Muscle of back (tissue), 11 donors: ENCODE results near the gene TMEM242. TPM values are rescaled to one million over a fixed set of nuclear protein-coding genes. Genes with fewer than 3 reads are reported as not detected.
"Not testable (repeated sequence)": the region's sequence is repeated elsewhere in the genome, so short reads cannot be mapped to it uniquely, and the experiment has no call there.

Experiments
- DNase-seq, 3 donors: peaks; one replicate each; pipeline versions ENCODE4 v3.0.0 to v3.0.0-alpha.2; 2013
- polyA plus RNA-seq, 10 donors: library from polyadenylated mRNA; unstranded; fragments of 120-200 nt; gene quantifications; one replicate each; pipeline ENCODE4 v1.2.1, GENCODE V29; 2013; ENCODE audit not compliant: insufficient read length in 10 of 10

TMEM242 gene
- polyA plus RNA-seq, 10 donors, result 7.9 to 11.7 (median 9.5) TPM

- DNase-seq, result no peak
These were observed 3.7 kb upstream of the TMEM242 start for GRCh38 chr6:157326979-157327378.

GRCh38 chr6:157325069-157325805 lies 1.9 kb upstream of the TMEM242 start:
- no peak for DNase-seq

GRCh38 chr6:157323966-157324300 lies 614 bp upstream of the TMEM242 start:
- peak in 2 of 3 donors; percentile 68 to 81 for DNase-seq

- no peak for DNase-seq
These were observed 496 bp downstream of the TMEM242 start for GRCh38 chr6:157322792-157323254.

GRCh38 chr6:157316871-157317814 lies 6.2 kb downstream of the TMEM242 start:
- peak in 1 of 3 donors; percentile 54 for DNase-seq

GRCh38 chr6:157314705-157315321 lies 8.5 kb downstream of the TMEM242 start:
- peak; percentile 59 to 72 (median 60) for DNase-seq

GRCh38 chr6:157313531-157314467 lies 9.5 kb downstream of the TMEM242 start:
- no peak for DNase-seq

GRCh38 chr6:157312757-157313156 lies 10.6 kb downstream of the TMEM242 start:
- no peak for DNase-seq

- not testable (repeated sequence) for DNase-seq
These were observed 12.6 kb downstream of the TMEM242 start for GRCh38 chr6:157310693-157311092.

- DNase-seq, result no peak
These were observed 15.7 kb downstream of the TMEM242 start for GRCh38 chr6:157307661-157308060.

- no peak for DNase-seq
These were observed 17.4 kb downstream of the TMEM242 start for GRCh38 chr6:157305670-157306653.

GRCh38 chr6:157304899-157305663 lies 18.2 kb downstream of the TMEM242 start:
- DNase-seq, result peak in 1 of 3 donors; percentile 27

- DNase-seq, result no peak
These were observed 20.6 kb downstream of the TMEM242 start for GRCh38 chr6:157302736-157303135.

GRCh38 chr6:157300436-157300835 lies 22.9 kb downstream of the TMEM242 start:
- no peak for DNase-seq

- DNase-seq, result no peak
These were observed 23.3 kb downstream of the TMEM242 start for GRCh38 chr6:157300006-157300405.

GRCh38 chr6:157298216-157298724 lies 25.0 kb downstream of the TMEM242 start:
- no peak for DNase-seq

- no peak for DNase-seq
These were observed 28.7 kb downstream of the TMEM242 start for GRCh38 chr6:157294654-157295053.

GRCh38 chr6:157293780-157294179 lies 29.5 kb downstream of the TMEM242 start:
- no peak for DNase-seq

- DNase-seq, result no peak
These were observed 31.1 kb downstream of the TMEM242 start for GRCh38 chr6:157292202-157292601.
